Measurements from ENCODE around the gene ITGB3. TPM values are rescaled to one million over a fixed set of nuclear protein-coding genes. Genes with fewer than 3 reads are reported as not detected.

The ITGB3 gene
- total and polyA plus RNA-seq, 2 of the 4 experiments (the other 2 are of a cell fraction) = 9.8 to 17.6 TPM

GRCh38 chr17:47229535-47230443 is 23.8 kb upstream of the ITGB3 start (continued):
- TF ChIP-seq ELK1 (IDR thresholded peaks at IDR 0.05; ENCODE audit: borderline replicate concordance, low read depth, low read length) = no peak

- Histone ChIP-seq H2AK9ac (replicated peaks; ENCODE audit: low read depth, low read length, poor library complexity) (no peak overlapping the region), H3K4me2 (ENCODE audit: low read depth, low read length) (no peak overlapping the region), H3K14ac (replicated peaks; ENCODE audit: low read depth, low read length) (peak overlapping the region; percentile 81; the same call in 1 of the 2 replicates), H3K23ac (ENCODE audit: low read depth, low read length) (peak overlapping the region; percentile 66), H4K91ac (ENCODE audit: insufficient read depth, low read depth, low read length) (peak overlapping the region; percentile 95), H3K4me1 (ENCODE audit: control insufficient read depth, insufficient read depth, low read length) (peaks cover 18% of the 10 kb centered on the region), H3K9me1 (ENCODE audit: insufficient read depth, low read length) (peaks cover 20% of the 10 kb centered on the region), H3K27me3 (ENCODE audit: control insufficient read depth, insufficient read depth, low read length) (no peaks in the 10 kb centered on the region), H3K4ac (ENCODE audit: low read depth, low read length) (peak overlapping the region; percentile 91), H3K79me1 (ENCODE audit: low read depth in 1 of 2, low read length in 2 of 2) (peaks cover 0 to 6% of the 10 kb centered on the region in 2 experiments; a peak in 2 of 4 replicates), H2AFZ (replicated peaks; ENCODE audit: low read length, poor library complexity) (no peak overlapping the region), H3K9me3 (ENCODE audit: control insufficient read depth, insufficient read depth, low read length) (no peaks in the 10 kb centered on the region), H2BK120ac (ENCODE audit: low read depth, low read length) (peak overlapping the region; percentile 97), H3K18ac (ENCODE audit: low read depth, low read length) (peak overlapping the region; percentile 91), H3K56ac (ENCODE audit: extremely low read depth, insufficient read depth, low read length) (peak overlapping the region; percentile 63; the same call in 1 of the 2 replicates), H4K8ac (ENCODE audit: low read depth in 2 of 2, low read length in 2 of 2) (peak overlapping the region; percentile 53 to 93), H3K4me3 (ENCODE audit: insufficient read depth, low read depth, low read length) (no peak overlapping the region), H3K9ac (ENCODE audit: low read depth, low read length) (peak overlapping the region; percentile 37; the same call in 1 of the 2 replicates), H2BK5ac (ENCODE audit: low read depth, low read length, poor library complexity, severe bottlenecking) (peak overlapping the region; percentile 92), H4K20me1 (ENCODE audit: insufficient read depth, low read length) (no peaks in the 10 kb centered on the region), H2AK5ac (ENCODE audit: low read depth, low read length) (peak overlapping the region; percentile 98), H2BK20ac (ENCODE audit: low read depth, low read length) (peak overlapping the region; percentile 97), H3K36me3 (ENCODE audit: control insufficient read depth, insufficient read depth, low read length) (no peaks in the 10 kb centered on the region), H3K27ac (ENCODE audit: insufficient read depth, low read length) (peak overlapping the region; percentile 79), H2BK15ac (ENCODE audit: low read depth, low read length) (peak overlapping the region; percentile 82), H4K5ac (ENCODE audit: low read depth, low read length) (peak overlapping the region; percentile 80)
- TF ChIP-seq RFX5 (IDR thresholded peaks at IDR 0.05; ENCODE audit: low read depth, low read length) = no peak
- peak; percentile 62; the same call in 1 of the 2 replicates for TF ChIP-seq CEBPB (IDR thresholded peaks at IDR 0.05; ENCODE audit: low read depth, low read length)
- no peak for TF ChIP-seq NFE2L2 (IDR thresholded peaks at IDR 0.05; ENCODE audit: low read depth, low read length)
- DNase-seq (no peak), ATAC-seq (ENCODE audit: low read depth) (no peak)
- in situ Hi-C loops (cut with MboI; ENCODE audit: low sequenced_read_pairs) = loop anchor here (5.0 kb wide), 1 partner anchor 81 kb away; no protein-coding TSS in a partner anchor
- ChIA-PET CTCF (interaction anchor here (0.9 to 3.4 kb wide), 3 partner anchors 9 to 85 kb away, joined by 3 to 30 read pairs (median 5); no protein-coding TSS in a partner anchor), POLR2A (ENCODE audit: unreplicated experiment) (no interaction called here)
- BruUV-seq (replicated peaks) = no TSS peak
- intact Hi-C loops (cut with micrococcal nuclease) = loop anchor here (1.0 kb wide), 1 partner anchor 48 kb away; no protein-coding TSS in a partner anchor
- dilution Hi-C loops (cut with HindIII; ENCODE audit: low sequenced_read_pairs, unreplicated experiment) = no loop called here
- 95% methylated on average over 5 of the region's 10 CpGs; no CpG with 5 or more reads in 1 of the 2 experiments for WGBS, 2 experiments (ENCODE audit: extremely low coverage in 2 of 2, insufficient read length in 1 of 2)
Measured at GRCh38 chr17:47230864-47231263, 22.8 kb upstream of the ITGB3 start.
